Neural progenitor cell (in vitro differentiated cells): ENCODE data around the gene ANAPC15.

ENCODE experiments used
- EZH2 ChIP-seq: fragments of 200-600 bp; sonication (generic); IDR thresholded peaks from 2 replicates; pipeline ENCODE4 v1.6.1; 2017; ENCODE audit warnings: antibody characterized with exemption, mild to moderate bottlenecking, moderate library complexity
- TF ChIP-seq, protein P1 (sequence below): fragments of 200-600 bp; sonication (generic); IDR thresholded peaks from 2 replicates; pipeline ENCODE4 v1.5.1; 2017; ENCODE audit warnings: antibody characterized with exemption, mild to moderate bottlenecking

DNA sequence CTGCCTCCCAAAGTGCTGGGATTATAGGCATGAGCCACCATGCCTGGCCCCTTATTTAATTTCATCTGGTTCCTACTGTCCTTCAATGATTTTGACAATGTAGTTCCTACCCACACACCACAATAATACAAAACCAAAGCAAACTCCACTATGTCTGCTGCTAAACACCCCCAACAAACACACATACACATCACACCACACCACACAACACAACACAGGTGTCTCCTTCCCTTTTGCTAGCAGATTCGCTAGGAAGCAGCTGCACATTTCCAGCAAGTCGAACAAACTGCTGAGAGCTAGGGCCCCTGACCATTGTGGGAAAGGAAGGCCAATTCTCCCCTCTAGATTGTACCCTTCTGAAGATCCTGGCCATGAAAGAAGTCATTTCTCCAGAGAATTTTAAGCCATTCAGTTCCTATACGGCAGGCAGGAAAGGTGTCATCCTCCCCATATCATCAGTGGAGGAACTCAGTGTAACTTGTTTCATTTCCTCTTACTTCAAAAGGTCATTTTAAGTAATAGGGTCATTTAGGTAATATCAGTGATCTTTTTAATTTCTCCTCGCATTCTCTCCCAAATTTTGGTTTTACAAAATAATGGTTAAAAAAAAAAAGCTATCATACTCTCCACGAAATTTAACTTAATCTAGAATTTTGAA, 50.6 kb downstream of the ANAPC15 start:
- TF ChIP-seq, protein P1, sequence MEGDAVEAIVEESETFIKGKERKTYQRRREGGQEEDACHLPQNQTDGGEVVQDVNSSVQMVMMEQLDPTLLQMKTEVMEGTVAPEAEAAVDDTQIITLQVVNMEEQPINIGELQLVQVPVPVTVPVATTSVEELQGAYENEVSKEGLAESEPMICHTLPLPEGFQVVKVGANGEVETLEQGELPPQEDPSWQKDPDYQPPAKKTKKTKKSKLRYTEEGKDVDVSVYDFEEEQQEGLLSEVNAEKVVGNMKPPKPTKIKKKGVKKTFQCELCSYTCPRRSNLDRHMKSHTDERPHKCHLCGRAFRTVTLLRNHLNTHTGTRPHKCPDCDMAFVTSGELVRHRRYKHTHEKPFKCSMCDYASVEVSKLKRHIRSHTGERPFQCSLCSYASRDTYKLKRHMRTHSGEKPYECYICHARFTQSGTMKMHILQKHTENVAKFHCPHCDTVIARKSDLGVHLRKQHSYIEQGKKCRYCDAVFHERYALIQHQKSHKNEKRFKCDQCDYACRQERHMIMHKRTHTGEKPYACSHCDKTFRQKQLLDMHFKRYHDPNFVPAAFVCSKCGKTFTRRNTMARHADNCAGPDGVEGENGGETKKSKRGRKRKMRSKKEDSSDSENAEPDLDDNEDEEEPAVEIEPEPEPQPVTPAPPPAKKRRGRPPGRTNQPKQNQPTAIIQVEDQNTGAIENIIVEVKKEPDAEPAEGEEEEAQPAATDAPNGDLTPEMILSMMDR = no peak
- TF ChIP-seq EZH2 = no peak
